ENCODE results near the gene COBL. TPM values are rescaled to one million over a fixed set of nuclear protein-coding genes. Genes with fewer than 3 reads are reported as not detected.
A peak's percentile ranks its signal among the peaks of the same experiment; 100 is the strongest.

The COBL gene
- total RNA-seq, 1 experiment from 2014 or later = 1.2 TPM

- no peak for DNase-seq (ENCODE audit: low read depth)
Observed at GRCh38 chr7:51058764-51059163, 257.8 kb downstream of the COBL start.

- DNase-seq (ENCODE audit: low read depth) = no peak
Observed at GRCh38 chr7:51055039-51055840, 261.4 kb downstream of the COBL start.

- DNase-seq (ENCODE audit: low read depth) = no peak
Observed at GRCh38 chr7:51054231-51054630, 262.4 kb downstream of the COBL start.

- no peak for DNase-seq (ENCODE audit: low read depth)
Observed at GRCh38 chr7:51053160-51053925, 263.3 kb downstream of the COBL start.

- no peak for DNase-seq (ENCODE audit: low read depth)
Observed at GRCh38 chr7:51046482-51046881, 270.1 kb downstream of the COBL start.

- no peak for DNase-seq (ENCODE audit: low read depth)
Observed at GRCh38 chr7:51046103-51046466, 270.5 kb downstream of the COBL start.

- peak; percentile 86 for DNase-seq (ENCODE audit: low read depth)
Observed at GRCh38 chr7:51045319-51046102, 271.1 kb downstream of the COBL start.

- no peak for DNase-seq (ENCODE audit: low read depth)
Observed at GRCh38 chr7:51043461-51043860, 273.1 kb downstream of the COBL start.

- DNase-seq (ENCODE audit: low read depth) = no peak
Observed at GRCh38 chr7:51040787-51041186, 275.8 kb downstream of the COBL start.

- DNase-seq (ENCODE audit: low read depth) = no peak
Observed at GRCh38 chr7:51038573-51038972, 278.0 kb downstream of the COBL start.

- no peak for DNase-seq (ENCODE audit: low read depth)
Observed at GRCh38 chr7:51035716-51036115, 280.9 kb downstream of the COBL start.

- DNase-seq (ENCODE audit: low read depth) = peak; percentile 19
Observed at GRCh38 chr7:51034521-51035264, 281.9 kb downstream of the COBL start.

GRCh38 chr7:51033727-51034520 is 282.7 kb downstream of the COBL start:
- DNase-seq (ENCODE audit: low read depth) = no peak

GRCh38 chr7:51031791-51032515 is 284.7 kb downstream of the COBL start:
- DNase-seq (ENCODE audit: low read depth) = no peak

- DNase-seq (ENCODE audit: low read depth) = no peak
Observed at GRCh38 chr7:51031216-51031615, 285.4 kb downstream of the COBL start.

GRCh38 chr7:51029701-51030191 is 286.9 kb downstream of the COBL start:
- DNase-seq (ENCODE audit: low read depth) = peak; percentile 64

GRCh38 chr7:51029131-51029530 is 287.5 kb downstream of the COBL start:
- DNase-seq (ENCODE audit: low read depth) = no peak

GRCh38 chr7:51027935-51028830 is 288.4 kb downstream of the COBL start:
- no peak for DNase-seq (ENCODE audit: low read depth)
